ENCODE results near the gene GDE1.

Gene GDE1

GRCh38 chr16:19523559-19524355 lies 1.9 kb upstream of the GDE1 start, which contains the start of gene CCP110:
Gene CCP110, plus strand, starts transcription at chr16:19523942. Its CDS starts 3,940 bp downstream, at chr16:19527882.
- DNase-seq, result peak; percentile 88 to 91 (median 90)

GRCh38 chr16:19523184-19523558 lies 1.3 kb upstream of the GDE1 start:
- DNase-seq, result no peak

GRCh38 chr16:19522760-19523159 lies 862 bp upstream of the GDE1 start:
- no peak for DNase-seq

- DNase-seq, result no peak
Observed at GRCh38 chr16:19522397-19522732, 467 bp upstream of the GDE1 start.

- no peak for DNase-seq
Observed at GRCh38 chr16:19520861-19521331, 1.0 kb downstream of the GDE1 start.

- DNase-seq, result no peak
Observed at GRCh38 chr16:19518388-19518787, 3.5 kb downstream of the GDE1 start.

GRCh38 chr16:19517424-19518089 lies 4.3 kb downstream of the GDE1 start:
- no peak for DNase-seq

- DNase-seq, result no peak
Observed at GRCh38 chr16:19515757-19516156, 6.1 kb downstream of the GDE1 start.

- no peak for DNase-seq
Observed at GRCh38 chr16:19513377-19514053, 8.4 kb downstream of the GDE1 start.

GRCh38 chr16:19512297-19512696 lies 9.6 kb downstream of the GDE1 start:
- no peak for DNase-seq

- DNase-seq, result no peak
Observed at GRCh38 chr16:19507867-19508266, 14.0 kb downstream of the GDE1 start.

- DNase-seq, result no peak
Observed at GRCh38 chr16:19506965-19507364, 14.9 kb downstream of the GDE1 start.

GRCh38 chr16:19505600-19506303 lies 16.1 kb downstream of the GDE1 start:
- no peak for DNase-seq

- no peak for DNase-seq
Observed at GRCh38 chr16:19503461-19504075, 18.3 kb downstream of the GDE1 start.

- peak; percentile 7 to 58 (median 32) for DNase-seq
Observed at GRCh38 chr16:19502395-19503131, 19.3 kb downstream of the GDE1 start.

GRCh38 chr16:19499481-19499880 lies 22.4 kb downstream of the GDE1 start:
- DNase-seq, result no peak

GRCh38 chr16:19499006-19499405 lies 22.9 kb downstream of the GDE1 start:
- no peak for DNase-seq

- no peak for DNase-seq
Observed at GRCh38 chr16:19497176-19497575, 24.7 kb downstream of the GDE1 start.

GRCh38 chr16:19490619-19491018 lies 31.3 kb downstream of the GDE1 start:
- DNase-seq, result no peak

GRCh38 chr16:19488213-19488640 lies 33.7 kb downstream of the GDE1 start:
- no peak for DNase-seq

GRCh38 chr16:19486750-19487325 lies 35.1 kb downstream of the GDE1 start:
- no peak for DNase-seq

- no peak for DNase-seq
Observed at GRCh38 chr16:19486051-19486450, 35.8 kb downstream of the GDE1 start.

Measured in stimulated activated naive CD4-positive, alpha-beta T cell (primary cell).